H9 (cell line): ENCODE results near the gene KCTD21. TPM values are rescaled to one million over a fixed set of nuclear protein-coding genes. Genes with fewer than 3 reads are reported as not detected.

Experiments
- DNase-seq: peaks from one replicate; pipeline ENCODE4 v3.0.0-alpha.2; 2017
- H2AFZ ChIP-seq: one replicate; pipeline ENCODE4 v1.6.1; 2013; ENCODE audit warnings: mild to moderate bottlenecking, low read length, control low read depth, moderate library complexity
- H2AK5ac ChIP-seq: 2 replicates; pipeline ENCODE4 v1.6.1; 2013; ENCODE audit warnings: low read length, control low read depth, mixed read lengths; ENCODE audit not compliant: insufficient read length
- H2BK120ac ChIP-seq: one replicate; pipeline ENCODE4 v1.6.1; 2013; ENCODE audit warnings: low read depth, mild to moderate bottlenecking, low read length, control low read depth, inconsistent platforms; ENCODE audit not compliant: poor library complexity, severe bottlenecking
- H2BK12ac ChIP-seq: 2 replicates; pipeline ENCODE4 v1.6.1; 2013; ENCODE audit warnings: low read length, control low read depth, mixed read lengths, low read depth; ENCODE audit not compliant: insufficient read length
- H2BK15ac ChIP-seq: 2 replicates; pipeline ENCODE4 v1.6.1; 2013; ENCODE audit warnings: low read depth, low read length, control low read depth
- H2BK20ac ChIP-seq: one replicate; pipeline ENCODE4 v1.6.1; 2013; ENCODE audit warnings: low read depth, mild to moderate bottlenecking, low read length, control low read depth, inconsistent platforms; ENCODE audit not compliant: poor library complexity, severe bottlenecking
- H2BK5ac ChIP-seq: 2 replicates; pipeline ENCODE4 v1.6.1; 2013; ENCODE audit warnings: low read length, control low read depth, mixed read lengths; ENCODE audit not compliant: insufficient read length
- H3K14ac ChIP-seq: 2 replicates; pipeline ENCODE4 v1.6.1; 2013; ENCODE audit warnings: low read length, control low read depth; ENCODE audit not compliant: insufficient read depth
- H3K18ac ChIP-seq: 2 replicates; pipeline ENCODE4 v1.6.1; 2013; ENCODE audit warnings: low read depth, mild to moderate bottlenecking, mixed read lengths, low read length, control low read depth; ENCODE audit not compliant: insufficient read length
- H3K23ac ChIP-seq: 2 replicates; pipeline ENCODE4 v1.6.1; 2013; ENCODE audit warnings: low read length, control low read depth, mixed read lengths, low read depth; ENCODE audit not compliant: insufficient read length
- H3K23me2 ChIP-seq: 2 replicates; pipeline ENCODE4 v1.6.1; 2013; ENCODE audit warnings: low read depth, mild to moderate bottlenecking, mixed read lengths, low read length, control low read depth; ENCODE audit not compliant: insufficient read length, poor library complexity, severe bottlenecking
- H3K27ac ChIP-seq: 2 replicates; pipeline ENCODE4 v1.5.1; 2013; ENCODE audit warnings: low read length, control low read depth, mixed read lengths, low read depth; ENCODE audit not compliant: insufficient read length
- H3K27me3 ChIP-seq: 2 replicates; pipeline ENCODE4 v1.6.1; 2013; ENCODE audit warnings: low read length, control low read depth, inconsistent platforms; ENCODE audit not compliant: insufficient read depth
- H3K4ac ChIP-seq: 2 replicates; pipeline ENCODE4 v1.6.1; 2013; ENCODE audit warnings: low read depth, mild to moderate bottlenecking, control low read depth, inconsistent platforms, low read length, moderate library complexity
- H3K4me1 ChIP-seq: 2 replicates; pipeline ENCODE4 v1.6.1; 2013; ENCODE audit warnings: low read length, control low read depth, inconsistent platforms; ENCODE audit not compliant: insufficient read depth
- H3K4me2 ChIP-seq: 2 replicates; pipeline ENCODE4 v1.6.1; 2013; ENCODE audit warnings: low read length, control low read depth, mixed read lengths; ENCODE audit not compliant: insufficient read length, insufficient read depth
- H3K56ac ChIP-seq: 2 replicates; pipeline ENCODE4 v1.6.1; 2013; ENCODE audit warnings: low read depth, mild to moderate bottlenecking, mixed read lengths, low read length, control low read depth; ENCODE audit not compliant: insufficient read length
- H3K79me1 ChIP-seq: 2 replicates; pipeline ENCODE4 v1.6.1; 2013; ENCODE audit warnings: low read depth, mild to moderate bottlenecking, moderate library complexity, low read length, control low read depth, inconsistent platforms; ENCODE audit not compliant: insufficient read depth, poor library complexity, severe bottlenecking
- H3K79me2 ChIP-seq: 2 replicates; pipeline ENCODE4 v1.6.1; 2013; ENCODE audit warnings: low read length, control low read depth, inconsistent platforms; ENCODE audit not compliant: insufficient read depth
- H3K9ac ChIP-seq: 2 replicates; pipeline ENCODE4 v1.6.1; 2013; ENCODE audit warnings: low read length, control low read depth, mixed read lengths; ENCODE audit not compliant: insufficient read length; ENCODE audit errors: extremely low read depth
- H3K9me3 ChIP-seq: one replicate; pipeline ENCODE4 v1.6.1; 2013; ENCODE audit warnings: low read depth, low read length, inconsistent platforms; ENCODE audit not compliant: control insufficient read depth
- H3T11ph ChIP-seq: one replicate; pipeline ENCODE4 v1.6.1; 2013; ENCODE audit warnings: mild to moderate bottlenecking, low read length, control low read depth, inconsistent platforms
- H4K20me1 ChIP-seq: one replicate; pipeline ENCODE4 v1.6.1; 2013; ENCODE audit not compliant: control insufficient read depth, insufficient read length, insufficient read depth
- H4K5ac ChIP-seq: 2 replicates; pipeline ENCODE4 v1.6.1; 2013; ENCODE audit warnings: low read depth, mild to moderate bottlenecking, mixed read lengths, low read length, control low read depth; ENCODE audit not compliant: insufficient read length
- H4K8ac ChIP-seq: replicated peaks from 2 replicates; pipeline ENCODE4 v1.6.1; 2013; ENCODE audit warnings: low read length, control low read depth, mixed read lengths, low read depth; ENCODE audit not compliant: insufficient read length
- H4K91ac ChIP-seq: 2 replicates; pipeline ENCODE4 v1.6.1; 2013; ENCODE audit warnings: low read depth, mild to moderate bottlenecking, moderate library complexity, mixed read lengths, low read length, control low read depth; ENCODE audit not compliant: insufficient read length
- H3K27ac Mint-ChIP-seq, 3 experiments: 2 replicates in 2 of 3; 3 replicates in 1 of 3; pipeline ENCODE4 v1.8.0; 2020 to 2021; ENCODE audit warnings: mixed read lengths in 3 of 3, mild to moderate bottlenecking in 1 of 3, moderate library complexity in 1 of 3
- H3K27me3 Mint-ChIP-seq: 2 replicates; pipeline ENCODE4 v1.8.0; 2021; ENCODE audit warnings: low read depth, mild to moderate bottlenecking, moderate library complexity, mixed read lengths
- H3K36me3 Mint-ChIP-seq, 3 experiments: 2 replicates in 2 of 3; 3 replicates in 1 of 3; pipeline ENCODE4 v1.8.0; 2020 to 2021; ENCODE audit warnings: low read depth in 3 of 3, mixed read lengths in 3 of 3; ENCODE audit not compliant: insufficient read depth in 1 of 3
- H3K4me1 Mint-ChIP-seq, 2 experiments: 2 replicates each; pipeline ENCODE4 v1.8.0; 2020; ENCODE audit warnings: mixed read lengths in 2 of 2
- H3K4me3 Mint-ChIP-seq, 2 experiments: 2 replicates in 1 of 2; 3 replicates in 1 of 2; pipeline ENCODE4 v1.8.0; 2020 to 2021; ENCODE audit warnings: mild to moderate bottlenecking in 2 of 2, mixed read lengths in 2 of 2, moderate library complexity in 1 of 2
- H3K9me3 Mint-ChIP-seq, 2 experiments: 2 replicates in 1 of 2; 3 replicates in 1 of 2; pipeline ENCODE4 v1.8.0; 2020; ENCODE audit warnings: mild to moderate bottlenecking in 2 of 2, mixed read lengths in 2 of 2, moderate library complexity in 1 of 2
- CTCF ChIP-seq: fragments of 200-600 bp; sonication (generic); conservative IDR thresholded peaks from 3 replicates; pipeline ENCODE4 v1.8.0; 2021; ENCODE audit warnings: antibody characterized with exemption, mild to moderate bottlenecking
- WGBS: extraction: QIAGEN DNeasy Blood & Tissue Kit; methylation state at CpG from one replicate; pipeline ENCODE4 v1.1.7; 2013; ENCODE audit warnings: missing lambda C conversion rate, low lambda C conversion rate, mixed read lengths; ENCODE audit not compliant: insufficient read length; ENCODE audit errors: extremely low coverage; 5-methylcytosine and 5-hydroxymethylcytosine counted together
- total RNA-seq: library from RNA; stranded (reverse); gene quantifications from 2 replicates; pipeline ENCODE4 v1.2.1, GENCODE V29; 2021

The KCTD21 gene
- total RNA-seq, 1 experiment from 2014 or later: 4.0 TPM

GRCh38 chr11:78192911-78193351 is 4.5 kb upstream of the KCTD21 start:
- H3K9ac ChIP-seq: no peak overlapping the region
- H2BK120ac ChIP-seq: no peak overlapping the region
- no peaks in the 10 kb centered on the region for H3K4me1 ChIP-seq
- no peak overlapping the region for H3K4ac ChIP-seq
- H3K56ac ChIP-seq: no peak overlapping the region
- H3K14ac ChIP-seq: no peak overlapping the region
- no peak for TF ChIP-seq CTCF
- no peaks in the 10 kb centered on the region for H3K27me3 ChIP-seq
- H3K23me2 ChIP-seq: peaks cover 4% of the 10 kb centered on the region
- H2BK20ac ChIP-seq: no peak overlapping the region
- H3K27ac ChIP-seq: no peak overlapping the region
- H4K8ac ChIP-seq: no peak overlapping the region
- Mint-ChIP-seq H3K27me3 (no peaks in the 10 kb centered on the region), H3K27ac (peak overlapping the region in 1 of 3 experiments; percentile 53; a peak in 2 of 7 replicates), H3K36me3 (no peaks in the 10 kb centered on the region; a peak in 1 of 7 replicates), H3K4me1 (peaks cover 10 to 12% of the 10 kb centered on the region in 2 experiments), H3K4me3 (no peak overlapping the region), H3K9me3 (no peaks in the 10 kb centered on the region; a peak in 1 of 5 replicates)
- no peak for DNase-seq
- no peak overlapping the region for H3K23ac ChIP-seq
- no peaks in the 10 kb centered on the region for H3K79me2 ChIP-seq
- no peak overlapping the region for H4K5ac ChIP-seq
- no CpG with 5 or more reads among the region's 4 CpGs for WGBS
- H3T11ph ChIP-seq: no peak overlapping the region
- no peaks in the 10 kb centered on the region for H4K20me1 ChIP-seq
- H4K91ac ChIP-seq: no peak overlapping the region
- no peak overlapping the region for H2BK15ac ChIP-seq
- H3K4me2 ChIP-seq: no peak overlapping the region
- H3K9me3 ChIP-seq: no peaks in the 10 kb centered on the region
- no peak overlapping the region for H2BK12ac ChIP-seq
- no peaks in the 10 kb centered on the region for H3K79me1 ChIP-seq
- no peak overlapping the region for H3K18ac ChIP-seq
- H2AFZ ChIP-seq: no peak overlapping the region
- no peak overlapping the region for H2BK5ac ChIP-seq
- no peak overlapping the region for H2AK5ac ChIP-seq
